IPS-20b (cell line): ENCODE measurements around the gene DNAJB11.
"Not testable (repeated sequence)": the region's sequence is repeated elsewhere in the genome, so short reads cannot be mapped to it uniquely, and the experiment has no call there.

ENCODE experiments used
- H3K27ac ChIP-seq: one replicate; pipeline ENCODE4 v1.5.1; 2013; ENCODE audit warnings: low read length
- H3K27me3 ChIP-seq: 2 replicates; pipeline ENCODE4 v1.6.1; 2013; ENCODE audit warnings: mild to moderate bottlenecking, low read length, inconsistent platforms; ENCODE audit not compliant: insufficient read depth
- H3K36me3 ChIP-seq: 2 replicates; pipeline ENCODE4 v1.6.1; 2013; ENCODE audit warnings: low read depth, mild to moderate bottlenecking, inconsistent platforms, low read length, moderate library complexity; ENCODE audit not compliant: insufficient read depth
- H3K4me1 ChIP-seq: 2 replicates; pipeline ENCODE4 v1.6.1; 2013; ENCODE audit warnings: mild to moderate bottlenecking, control low read depth, inconsistent platforms, low read length, moderate library complexity; ENCODE audit not compliant: insufficient read depth
- H3K4me3 ChIP-seq: 2 replicates; pipeline ENCODE4 v1.5.1; 2013; ENCODE audit warnings: mild to moderate bottlenecking, low read length, inconsistent platforms
- H3K9ac ChIP-seq: 2 replicates; pipeline ENCODE4 v1.6.1; 2013; ENCODE audit warnings: low read depth, mild to moderate bottlenecking, inconsistent platforms, low read length, moderate library complexity
- H3K9me3 ChIP-seq: 2 replicates; pipeline ENCODE4 v1.6.1; 2013; ENCODE audit warnings: mild to moderate bottlenecking, low read depth, low read length, inconsistent platforms; ENCODE audit not compliant: insufficient read depth

DNAJB11 gene

GRCh38 chr3:186626254-186626847 lies 55.8 kb downstream of the DNAJB11 start:
- Histone ChIP-seq H3K27me3 (no peaks in the 10 kb centered on the region), H3K4me1 (no peaks in the 10 kb centered on the region), H3K4me3 (no peak overlapping the region), H3K9ac (no peak overlapping the region), H3K9me3 (no peaks in the 10 kb centered on the region), H3K27ac (no peak overlapping the region), H3K36me3 (no peaks in the 10 kb centered on the region)

GRCh38 chr3:186627852-186628414 lies 57.4 kb downstream of the DNAJB11 start:
- Histone ChIP-seq H3K9ac (no peak overlapping the region), H3K4me3 (no peak overlapping the region), H3K9me3 (no peaks in the 10 kb centered on the region), H3K4me1 (no peaks in the 10 kb centered on the region), H3K27me3 (no peaks in the 10 kb centered on the region), H3K36me3 (no peaks in the 10 kb centered on the region), H3K27ac (no peak overlapping the region)

- Histone ChIP-seq H3K9ac (no peak overlapping the region), H3K9me3 (no peaks in the 10 kb centered on the region), H3K27me3 (no peaks in the 10 kb centered on the region), H3K27ac (no peak overlapping the region), H3K4me1 (no peaks in the 10 kb centered on the region), H3K36me3 (no peaks in the 10 kb centered on the region), H3K4me3 (no peak overlapping the region)
These were observed 58.2 kb downstream of the DNAJB11 start for GRCh38 chr3:186628756-186629155.

GRCh38 chr3:186630950-186631641 lies 60.6 kb downstream of the DNAJB11 start:
- Histone ChIP-seq H3K4me3 (no peak overlapping the region), H3K27ac (no peak overlapping the region), H3K27me3 (no peaks in the 10 kb centered on the region), H3K9me3 (no peaks in the 10 kb centered on the region), H3K36me3 (no peaks in the 10 kb centered on the region), H3K9ac (no peak overlapping the region), H3K4me1 (no peaks in the 10 kb centered on the region)

DNA sequence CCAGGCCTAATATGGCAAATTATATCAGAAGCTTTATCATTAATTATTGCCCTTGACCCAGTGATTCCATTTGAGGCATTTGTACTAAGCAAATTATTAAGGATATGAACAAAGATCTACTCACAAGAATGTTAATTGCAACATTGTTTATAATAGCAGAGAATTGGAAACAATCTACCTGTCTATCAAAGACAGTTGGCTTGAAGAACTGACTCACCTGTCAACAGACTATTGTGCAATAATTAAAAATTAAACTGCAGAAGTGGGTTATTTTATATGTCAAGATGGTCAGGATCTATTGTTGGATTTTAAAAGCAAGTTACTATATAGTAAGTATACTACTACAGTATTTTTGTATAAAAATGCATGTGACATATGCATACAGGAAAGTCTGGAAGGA lies 63.0 kb downstream of the DNAJB11 start:
- no peaks in the 10 kb centered on the region for H3K36me3 ChIP-seq
- H3K9me3 ChIP-seq: no peaks in the 10 kb centered on the region
- no peak overlapping the region for H3K4me3 ChIP-seq
- no peak overlapping the region for H3K27ac ChIP-seq
- H3K9ac ChIP-seq: no peak overlapping the region
- no peaks in the 10 kb centered on the region for H3K4me1 ChIP-seq
- H3K27me3 ChIP-seq: no peaks in the 10 kb centered on the region

GRCh38 chr3:186634207-186634606 lies 63.7 kb downstream of the DNAJB11 start:
- H3K9ac ChIP-seq, H3K4me3 ChIP-seq, H3K27ac ChIP-seq, H3K36me3 ChIP-seq, H3K9me3 ChIP-seq, H3K4me1 ChIP-seq, H3K27me3 ChIP-seq: not testable (repeated sequence)
